Fibroblast of mammary gland (primary cell): ENCODE measurements around the gene GALM.
A peak's percentile ranks its signal among the peaks of the same experiment; 100 is the strongest.
"Not testable (repeated sequence)": the region's sequence is repeated elsewhere in the genome, so short reads cannot be mapped to it uniquely, and the experiment has no call there.

Source experiments
- DNase-seq: peaks from one replicate; pipeline ENCODE4 v3.0.0-alpha.2; 2010; ENCODE audit warnings: low read depth
- H3K4me3 ChIP-seq: 2 replicates; pipeline ENCODE4 v1.5.1; 2011; ENCODE audit warnings: low read depth, mild to moderate bottlenecking, low read length, moderate library complexity; ENCODE audit not compliant: control insufficient read depth
- TF ChIP-seq, protein P1 (sequence below): conservative IDR thresholded peaks from 2 replicates; pipeline ENCODE4 v1.5.1; 2011; ENCODE audit warnings: low read depth, low read length, inconsistent platforms; ENCODE audit not compliant: control insufficient read depth, insufficient read depth

Gene GALM

DNA sequence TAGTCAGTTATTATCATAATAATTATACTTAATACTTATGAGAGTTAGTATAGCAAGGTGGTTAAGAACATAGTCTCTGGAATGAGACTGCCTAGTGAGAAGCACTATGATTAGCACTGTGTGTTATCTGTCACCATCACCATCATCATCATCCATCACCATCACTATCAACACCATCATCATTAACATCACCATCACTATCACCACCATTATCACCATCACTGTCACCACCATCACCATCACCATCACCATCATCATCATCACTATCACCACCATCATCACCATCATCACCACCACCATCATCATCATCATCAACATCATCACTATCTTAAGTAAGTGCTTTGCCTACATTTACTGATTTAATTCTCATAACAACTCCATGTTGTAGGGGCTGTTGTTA, 45.6 kb downstream of the GALM start:
- TF ChIP-seq, protein P1, sequence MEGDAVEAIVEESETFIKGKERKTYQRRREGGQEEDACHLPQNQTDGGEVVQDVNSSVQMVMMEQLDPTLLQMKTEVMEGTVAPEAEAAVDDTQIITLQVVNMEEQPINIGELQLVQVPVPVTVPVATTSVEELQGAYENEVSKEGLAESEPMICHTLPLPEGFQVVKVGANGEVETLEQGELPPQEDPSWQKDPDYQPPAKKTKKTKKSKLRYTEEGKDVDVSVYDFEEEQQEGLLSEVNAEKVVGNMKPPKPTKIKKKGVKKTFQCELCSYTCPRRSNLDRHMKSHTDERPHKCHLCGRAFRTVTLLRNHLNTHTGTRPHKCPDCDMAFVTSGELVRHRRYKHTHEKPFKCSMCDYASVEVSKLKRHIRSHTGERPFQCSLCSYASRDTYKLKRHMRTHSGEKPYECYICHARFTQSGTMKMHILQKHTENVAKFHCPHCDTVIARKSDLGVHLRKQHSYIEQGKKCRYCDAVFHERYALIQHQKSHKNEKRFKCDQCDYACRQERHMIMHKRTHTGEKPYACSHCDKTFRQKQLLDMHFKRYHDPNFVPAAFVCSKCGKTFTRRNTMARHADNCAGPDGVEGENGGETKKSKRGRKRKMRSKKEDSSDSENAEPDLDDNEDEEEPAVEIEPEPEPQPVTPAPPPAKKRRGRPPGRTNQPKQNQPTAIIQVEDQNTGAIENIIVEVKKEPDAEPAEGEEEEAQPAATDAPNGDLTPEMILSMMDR = no peak
- no peak overlapping the region for H3K4me3 ChIP-seq
- DNase-seq = no peak

- TF ChIP-seq, protein P1 = no peak
- no peak overlapping the region for H3K4me3 ChIP-seq
- DNase-seq = no peak
These were observed 46.5 kb downstream of the GALM start for GRCh38 chr2:38712413-38712812.

DNA sequence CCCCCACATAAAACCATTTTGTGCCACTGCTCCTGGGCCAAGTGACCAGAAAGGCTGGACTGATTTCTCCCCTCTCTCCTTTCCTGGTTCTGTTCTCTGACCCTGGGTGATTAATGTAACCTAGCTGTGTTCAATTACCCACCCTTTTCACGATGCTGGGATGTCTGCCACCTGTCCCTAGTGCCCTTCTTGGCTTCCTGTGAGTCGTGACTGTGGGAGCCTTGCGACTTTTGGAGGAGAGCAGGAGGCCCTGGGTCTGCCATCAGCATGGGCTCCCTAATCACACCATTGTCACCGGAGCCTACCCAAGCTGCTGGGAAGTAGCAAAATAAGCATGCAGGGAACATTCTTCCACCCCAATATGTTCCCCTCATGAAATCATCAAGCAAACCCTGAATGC, 47.0 kb downstream of the GALM start:
- TF ChIP-seq, protein P1 = no peak
- peak; percentile 12 for DNase-seq
- H3K4me3 ChIP-seq = no peak overlapping the region

DNA sequence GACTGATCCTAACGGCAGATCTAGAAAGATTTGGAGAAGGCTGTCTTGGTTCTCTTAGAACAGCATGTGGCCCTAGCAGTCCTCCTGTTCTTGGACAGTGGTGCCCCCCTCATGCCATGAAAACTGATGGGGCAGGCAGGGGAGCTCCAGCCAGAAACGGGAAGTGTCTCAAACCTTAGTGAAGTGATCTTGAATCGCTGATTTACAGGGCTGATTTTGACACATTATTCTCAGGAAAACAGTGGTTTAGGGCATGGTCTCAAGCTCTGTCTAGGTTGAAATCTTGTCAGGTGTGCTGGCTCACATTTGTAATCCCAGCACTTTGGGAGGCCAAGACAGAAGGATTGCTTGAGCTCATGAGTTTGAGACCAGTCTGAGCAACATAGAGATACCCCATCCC, 47.4 kb downstream of the GALM start:
- TF ChIP-seq, protein P1 = no peak
- no peak overlapping the region for H3K4me3 ChIP-seq
- no peak for DNase-seq

- H3K4me3 ChIP-seq, DNase-seq: not testable (repeated sequence)
These were observed 49.0 kb downstream of the GALM start for GRCh38 chr2:38714941-38715340.

- DNase-seq = peak; percentile 53
- no peak overlapping the region for H3K4me3 ChIP-seq
- TF ChIP-seq, protein P1 = no peak
These were observed 50.3 kb downstream of the GALM start for GRCh38 chr2:38716185-38716584.

DNA sequence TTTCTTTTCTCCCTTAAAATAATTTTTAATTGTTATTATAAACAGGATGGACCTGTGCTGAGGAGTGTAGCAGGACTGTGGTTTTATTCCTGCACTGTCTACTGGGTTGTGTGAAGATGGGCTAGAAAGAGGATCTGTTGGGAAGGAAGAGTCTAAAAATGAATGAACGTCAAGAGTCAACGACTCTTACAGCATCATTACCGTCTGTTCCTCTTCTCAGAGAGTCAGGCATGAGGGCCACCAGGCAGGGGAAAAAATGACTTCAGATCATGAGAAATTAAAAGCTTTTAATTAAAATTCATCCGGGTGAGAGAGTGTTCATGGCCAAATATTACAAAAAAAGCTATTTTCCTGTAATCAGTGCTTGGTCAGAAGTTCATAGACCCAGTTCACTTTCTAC, 52.7 kb downstream of the GALM start:
- TF ChIP-seq, protein P1 = no peak
- DNase-seq = no peak
- no peak overlapping the region for H3K4me3 ChIP-seq
